GF-D8 (cell line): ENCODE results near the gene GRAPL.
"Not testable (repeated sequence)": the region's sequence is repeated elsewhere in the genome, so short reads cannot be mapped to it uniquely, and the experiment has no call there.

Source experiments
- DNase-seq: peaks from one replicate; lab custom pipeline; 2025; lab: John Stamatoyannopoulos, UW

The GRAPL gene

DNA sequence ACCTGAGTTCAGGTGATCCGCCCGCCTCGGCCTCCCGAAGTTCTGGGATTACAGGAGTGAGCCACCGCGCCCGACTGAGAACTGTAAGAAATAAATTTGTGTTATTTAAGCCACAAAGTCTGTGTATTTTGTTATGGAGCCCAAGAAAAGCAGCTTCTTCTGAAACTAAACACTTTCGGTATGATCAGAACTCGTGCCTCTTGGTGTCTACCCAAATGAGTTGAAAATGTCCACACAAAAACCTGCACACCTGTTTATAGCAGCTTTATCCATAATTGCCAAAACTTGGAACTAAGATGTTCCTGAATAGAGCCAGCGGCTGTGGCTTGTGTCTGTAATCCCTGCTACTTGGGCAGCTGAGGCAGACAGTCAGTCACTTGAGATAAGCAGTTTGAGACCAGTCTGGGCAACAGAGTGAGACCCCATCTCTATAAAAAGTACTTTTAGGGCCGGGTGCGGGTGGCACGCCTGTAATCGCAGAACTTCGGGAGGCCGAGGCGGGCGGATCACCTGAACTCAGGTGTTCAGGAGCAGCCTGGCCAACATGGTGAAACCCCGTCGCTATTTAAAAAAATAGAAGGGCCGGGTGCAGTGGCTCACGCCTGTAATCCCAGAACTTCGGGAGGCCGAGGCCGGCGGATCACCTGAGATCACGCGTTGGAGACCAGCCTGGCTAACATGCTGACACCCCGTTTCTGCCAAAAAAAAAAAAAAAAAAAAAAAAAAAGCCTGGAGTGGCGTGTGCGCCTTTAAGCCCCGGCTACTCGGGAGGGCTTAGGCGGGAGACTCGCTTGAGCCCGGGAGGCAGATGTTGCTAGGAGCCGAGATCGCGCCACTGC, 61.7 kb downstream of the GRAPL start:
- DNase-seq = not testable (repeated sequence)

DNA sequence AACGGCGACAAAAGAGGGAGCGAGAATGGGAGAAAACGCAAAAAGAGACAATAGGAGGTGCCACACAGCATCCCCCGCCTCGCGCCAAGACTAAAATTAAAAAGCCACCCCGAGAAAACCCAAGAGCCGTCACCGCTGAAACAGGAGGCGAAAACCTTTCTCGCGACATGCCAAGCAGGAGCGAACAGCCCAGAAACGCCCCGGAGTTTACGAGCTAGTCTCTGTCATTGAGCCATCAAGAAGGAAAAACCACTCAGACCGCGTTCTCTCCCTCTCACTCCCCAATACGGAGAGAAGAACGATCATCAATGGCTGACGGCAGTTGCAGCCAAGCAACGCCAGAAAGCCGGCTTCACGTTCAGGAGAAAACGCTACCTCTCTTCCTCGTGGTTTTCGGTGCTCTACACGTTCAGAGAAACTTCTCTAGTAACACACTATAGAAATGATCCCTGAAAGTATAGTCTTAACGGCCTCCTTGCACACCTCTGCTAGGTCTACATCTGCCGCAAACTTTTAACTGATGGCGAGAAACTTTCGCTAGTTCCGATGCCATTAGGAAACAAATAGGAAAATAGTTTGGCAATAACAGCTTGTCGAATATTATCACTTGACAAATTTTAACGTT, 62.5 kb downstream of the GRAPL start:
- not testable (repeated sequence) for DNase-seq

DNA sequence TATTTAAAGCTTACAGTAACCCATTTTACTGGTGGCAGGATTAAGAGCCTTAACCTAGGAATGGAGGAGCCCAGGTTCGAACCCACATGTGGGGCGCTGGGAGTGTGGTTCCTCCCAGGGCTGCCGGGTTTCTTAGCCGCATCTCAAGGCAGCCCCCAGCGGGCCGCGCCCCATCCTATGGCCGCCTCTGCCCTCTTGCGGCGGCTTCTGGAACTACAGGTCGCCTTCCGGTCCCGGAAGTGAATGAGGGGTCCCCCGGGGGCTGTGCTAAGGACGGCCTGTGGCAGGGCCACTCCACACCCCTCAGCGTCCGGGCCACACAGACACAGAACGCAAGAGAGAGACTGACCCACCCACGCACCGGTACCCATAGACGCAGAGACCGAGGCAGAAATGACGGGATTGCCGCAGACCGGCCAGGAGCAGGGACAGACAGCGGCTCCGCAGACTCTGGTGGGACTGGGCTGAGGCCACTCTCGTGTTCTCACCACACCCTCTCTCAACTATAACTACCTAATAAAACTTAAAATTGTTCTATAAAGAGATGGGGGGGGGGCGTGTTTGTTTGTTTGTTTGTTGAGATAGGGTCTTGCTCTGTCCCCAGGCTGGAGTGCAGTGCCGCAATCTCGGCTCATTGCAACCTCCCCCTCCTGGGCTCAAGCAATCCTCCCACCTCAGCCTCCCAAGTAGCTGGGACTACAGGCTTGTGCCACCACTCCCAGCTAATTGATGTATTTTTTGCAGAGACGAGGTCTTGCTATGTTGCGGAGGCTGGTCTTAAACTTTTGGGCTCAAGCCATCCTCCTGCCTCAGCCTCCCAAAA, 69.2 kb downstream of the GRAPL start:
- DNase-seq = not testable (repeated sequence)

DNA sequence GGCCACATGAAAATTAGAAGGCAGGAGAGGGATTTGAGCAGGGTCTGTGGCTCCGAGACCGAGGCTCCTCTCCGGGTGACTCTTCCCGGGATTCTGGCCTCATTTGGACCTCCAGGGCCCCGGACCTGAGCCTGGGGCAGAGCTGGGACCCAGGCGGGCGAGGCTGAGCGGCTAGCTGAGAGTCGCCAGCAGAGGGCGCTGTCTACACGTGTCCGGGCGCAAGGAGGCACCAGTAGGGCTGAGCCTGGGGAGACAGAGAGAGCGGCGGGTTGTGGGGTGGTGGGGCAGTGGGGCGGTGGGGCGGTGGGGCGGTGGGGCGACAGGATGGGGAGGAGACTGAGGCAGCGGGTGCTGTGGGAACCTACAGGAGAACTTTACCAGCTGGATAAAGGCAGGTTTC, 75.1 kb downstream of the GRAPL start:
- not testable (repeated sequence) for DNase-seq

DNA sequence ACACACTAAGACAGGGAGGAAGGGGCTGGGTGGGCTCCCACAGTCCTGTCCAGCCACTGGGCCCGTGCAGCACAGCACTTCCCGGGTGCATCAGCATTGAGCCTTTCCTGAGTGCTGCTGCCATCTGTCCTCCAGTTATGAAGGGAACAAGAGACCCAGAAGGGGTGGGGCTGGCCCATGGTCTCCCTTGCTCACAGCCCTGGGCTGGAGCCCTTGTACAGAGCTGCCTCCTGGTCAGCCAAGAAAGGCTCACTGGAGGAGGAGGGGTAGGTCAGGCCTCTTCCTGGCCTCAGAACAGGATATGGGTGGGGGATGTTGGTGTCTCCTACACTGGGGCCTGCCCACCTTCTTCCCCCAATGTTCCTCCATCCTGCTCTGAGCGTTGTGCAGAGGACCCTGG, 76.0 kb downstream of the GRAPL start:
- not testable (repeated sequence) for DNase-seq
